T-helper 17 cell (primary cell): Measurements from ENCODE around the gene RBBP5. TPM values are rescaled to one million over a fixed set of nuclear protein-coding genes. Genes with fewer than 3 reads are reported as not detected.

Experiments
- ATAC-seq: fragments of 150-1000 bp; cut with Tn5 transposase; 2 replicates; pipeline ENCODE4 v1.10.0; 2021; ENCODE audit warnings: mild to moderate bottlenecking, moderate library complexity
- DNase-seq, 3 donors: peaks; one replicate each; pipeline versions ENCODE4 v3.0.0 to v3.0.0-alpha.2; 2020 to 2021
- H3K9me3 ChIP-seq: one replicate; pipeline ENCODE4 v1.7.0; 2013; ENCODE audit warnings: low read length, mild to moderate bottlenecking; ENCODE audit not compliant: control insufficient read depth, poor library complexity, severe bottlenecking
- H3K27ac Mint-ChIP-seq: one replicate; pipeline ENCODE4 v1.8.0; 2022; ENCODE audit warnings: mild to moderate bottlenecking, moderate library complexity, mixed read lengths
- H3K27me3 Mint-ChIP-seq: one replicate; pipeline ENCODE4 v1.8.0; 2022; ENCODE audit warnings: mixed read lengths
- H3K36me3 Mint-ChIP-seq: one replicate; pipeline ENCODE4 v1.8.0; 2022; ENCODE audit warnings: low read depth, mixed read lengths
- H3K4me1 Mint-ChIP-seq: one replicate; pipeline ENCODE4 v1.8.0; 2022; ENCODE audit warnings: mild to moderate bottlenecking, mixed read lengths
- H3K4me3 Mint-ChIP-seq: one replicate; pipeline ENCODE4 v1.8.0; 2022; ENCODE audit warnings: mild to moderate bottlenecking, moderate library complexity, mixed read lengths
- total RNA-seq, 4 donors: library from RNA in 2 of 4; stranded (reverse) in 2 of 4; gene quantifications; one replicate each; pipeline ENCODE4 v1.2.3 and lab custom pipeline; 2022 to 2026

The RBBP5 gene
- total RNA-seq, 2 donors from 2014 or later: 13.3 to 15.3 TPM

GRCh38 chr1:205067031-205067430, 54.7 kb downstream of the RBBP5 start:
- Mint-ChIP-seq H3K4me1 (no peaks in the 10 kb centered on the region), H3K4me3 (no peak overlapping the region), H3K27ac (no peak overlapping the region), H3K36me3 (no peaks in the 10 kb centered on the region), H3K27me3 (no peaks in the 10 kb centered on the region)
- H3K9me3 ChIP-seq: no peaks in the 10 kb centered on the region
- DNase-seq: no peak
- ATAC-seq: no peak

DNA sequence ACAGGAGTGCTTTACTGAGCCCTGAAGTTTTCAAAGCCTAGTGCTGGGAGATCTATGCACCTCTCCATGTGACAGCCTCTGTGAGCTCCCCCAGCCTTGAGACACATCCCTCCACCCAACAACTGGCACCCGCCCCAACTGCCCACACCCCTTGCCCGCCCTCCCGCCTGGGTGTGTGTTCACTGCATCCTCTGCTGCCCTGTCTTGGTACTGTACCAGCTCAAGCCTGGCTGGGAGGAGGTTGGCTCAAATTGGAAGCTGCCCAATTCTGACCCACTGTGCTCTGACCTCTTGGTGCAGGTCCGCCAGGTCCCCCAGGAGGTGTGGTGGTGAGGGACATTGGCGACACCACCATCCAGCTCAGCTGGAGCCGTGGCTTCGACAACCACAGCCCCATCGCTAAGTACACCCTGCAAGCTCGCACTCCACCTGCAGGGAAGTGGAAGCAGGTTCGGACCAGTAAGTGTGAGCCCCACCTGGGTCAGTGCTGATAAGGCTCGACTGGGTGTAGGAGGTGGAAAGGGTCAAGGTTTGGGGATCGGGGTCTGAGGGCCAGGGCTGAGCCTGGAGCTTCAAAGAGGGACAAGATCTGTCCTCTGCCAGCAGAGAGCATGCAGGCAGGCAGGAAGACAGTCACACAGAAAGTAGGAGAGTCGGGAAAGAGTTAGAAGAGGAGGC, 55.5 kb downstream of the RBBP5 start:
- Mint-ChIP-seq H3K27ac (no peak overlapping the region), H3K36me3 (no peaks in the 10 kb centered on the region), H3K27me3 (no peaks in the 10 kb centered on the region), H3K4me1 (peaks cover 2% of the 10 kb centered on the region), H3K4me3 (no peak overlapping the region)
- H3K9me3 ChIP-seq: no peaks in the 10 kb centered on the region
- no peak for DNase-seq
- no peak for ATAC-seq

DNA sequence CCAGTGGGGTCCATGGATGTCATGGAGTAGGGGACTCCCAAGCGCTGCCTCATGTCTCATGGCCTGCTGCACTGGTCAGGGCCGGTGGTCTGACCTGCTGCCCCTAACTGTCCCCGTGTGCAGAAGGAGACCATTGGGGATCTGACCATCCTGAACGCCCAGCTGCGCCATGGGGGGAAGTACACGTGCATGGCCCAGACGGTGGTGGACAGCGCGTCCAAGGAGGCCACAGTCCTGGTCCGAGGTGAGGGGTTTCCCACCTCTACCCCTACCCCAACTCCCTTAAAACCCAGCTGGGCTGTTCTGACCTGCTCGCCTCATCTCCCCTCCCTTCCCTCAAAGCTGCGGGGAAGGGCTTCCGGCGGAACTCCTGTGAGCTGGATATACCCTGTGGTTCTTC, 56.1 kb downstream of the RBBP5 start:
- Mint-ChIP-seq H3K27me3 (no peaks in the 10 kb centered on the region), H3K4me3 (no peak overlapping the region), H3K36me3 (no peaks in the 10 kb centered on the region), H3K27ac (no peak overlapping the region), H3K4me1 (peaks cover 2% of the 10 kb centered on the region)
- no peak for ATAC-seq
- H3K9me3 ChIP-seq: no peaks in the 10 kb centered on the region
- no peak for DNase-seq

- no peak for DNase-seq
- no peaks in the 10 kb centered on the region for H3K36me3 Mint-ChIP-seq
- peaks cover 2% of the 10 kb centered on the region for H3K4me1 Mint-ChIP-seq
- H3K27ac Mint-ChIP-seq: no peak overlapping the region
- H3K9me3 ChIP-seq: no peaks in the 10 kb centered on the region
- ATAC-seq: no peak
- H3K4me3 Mint-ChIP-seq: no peak overlapping the region
- no peaks in the 10 kb centered on the region for H3K27me3 Mint-ChIP-seq
Observed at GRCh38 chr1:205064741-205065316, 56.9 kb downstream of the RBBP5 start.

- no peak for DNase-seq
- no peak overlapping the region for H3K27ac Mint-ChIP-seq
- no peaks in the 10 kb centered on the region for H3K36me3 Mint-ChIP-seq
- H3K9me3 ChIP-seq: no peaks in the 10 kb centered on the region
- ATAC-seq: no peak
- peaks cover 2% of the 10 kb centered on the region for H3K4me1 Mint-ChIP-seq
- no peak overlapping the region for H3K4me3 Mint-ChIP-seq
- H3K27me3 Mint-ChIP-seq: no peaks in the 10 kb centered on the region
Observed at GRCh38 chr1:205064301-205064700, 57.5 kb downstream of the RBBP5 start.

- H3K9me3 ChIP-seq: no peaks in the 10 kb centered on the region
- no peak for ATAC-seq
- no peak for DNase-seq
- H3K36me3 Mint-ChIP-seq: no peaks in the 10 kb centered on the region
- H3K4me1 Mint-ChIP-seq: peaks cover 2% of the 10 kb centered on the region
- H3K27ac Mint-ChIP-seq: no peak overlapping the region
- H3K4me3 Mint-ChIP-seq: no peak overlapping the region
- H3K27me3 Mint-ChIP-seq: no peaks in the 10 kb centered on the region
Observed at GRCh38 chr1:205062895-205063294, 58.9 kb downstream of the RBBP5 start.

DNA sequence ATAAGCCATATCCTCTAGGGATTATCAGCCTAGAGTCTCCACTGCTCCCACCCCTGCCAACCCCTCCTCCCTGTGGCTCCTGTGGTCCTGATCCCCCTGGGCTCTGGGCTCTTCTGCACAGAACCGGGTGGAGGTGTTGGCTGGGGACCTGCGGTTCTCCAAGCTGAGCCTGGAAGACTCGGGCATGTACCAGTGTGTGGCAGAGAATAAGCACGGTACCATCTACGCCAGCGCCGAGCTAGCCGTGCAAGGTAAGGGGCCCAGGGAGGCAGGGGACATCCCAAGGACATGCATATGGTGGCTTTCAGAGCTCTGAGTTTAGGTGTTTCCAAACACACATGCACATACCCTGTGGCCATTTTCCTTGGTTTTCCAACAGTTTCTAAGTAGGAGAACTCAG, 59.5 kb downstream of the RBBP5 start:
- Mint-ChIP-seq H3K36me3 (no peaks in the 10 kb centered on the region), H3K27me3 (no peaks in the 10 kb centered on the region), H3K27ac (no peak overlapping the region), H3K4me1 (peaks cover 2% of the 10 kb centered on the region), H3K4me3 (no peak overlapping the region)
- no peak for ATAC-seq
- DNase-seq: no peak
- H3K9me3 ChIP-seq: no peaks in the 10 kb centered on the region

GRCh38 chr1:205061665-205062069, 60.1 kb downstream of the RBBP5 start:
- Mint-ChIP-seq H3K36me3 (no peaks in the 10 kb centered on the region), H3K27me3 (no peaks in the 10 kb centered on the region), H3K4me1 (peaks cover 2% of the 10 kb centered on the region), H3K27ac (no peak overlapping the region), H3K4me3 (no peak overlapping the region)
- ATAC-seq: peak; percentile 80
- no peaks in the 10 kb centered on the region for H3K9me3 ChIP-seq
- peak; percentile 34 to 61 (median 37) for DNase-seq

GRCh38 chr1:205061227-205061626, 60.6 kb downstream of the RBBP5 start:
- Mint-ChIP-seq H3K27me3 (peaks cover under 1% of the 10 kb centered on the region), H3K4me3 (no peak overlapping the region), H3K36me3 (no peaks in the 10 kb centered on the region), H3K4me1 (peaks cover 2% of the 10 kb centered on the region), H3K27ac (no peak overlapping the region)
- no peak for DNase-seq
- ATAC-seq: no peak
- H3K9me3 ChIP-seq: no peaks in the 10 kb centered on the region

DNA sequence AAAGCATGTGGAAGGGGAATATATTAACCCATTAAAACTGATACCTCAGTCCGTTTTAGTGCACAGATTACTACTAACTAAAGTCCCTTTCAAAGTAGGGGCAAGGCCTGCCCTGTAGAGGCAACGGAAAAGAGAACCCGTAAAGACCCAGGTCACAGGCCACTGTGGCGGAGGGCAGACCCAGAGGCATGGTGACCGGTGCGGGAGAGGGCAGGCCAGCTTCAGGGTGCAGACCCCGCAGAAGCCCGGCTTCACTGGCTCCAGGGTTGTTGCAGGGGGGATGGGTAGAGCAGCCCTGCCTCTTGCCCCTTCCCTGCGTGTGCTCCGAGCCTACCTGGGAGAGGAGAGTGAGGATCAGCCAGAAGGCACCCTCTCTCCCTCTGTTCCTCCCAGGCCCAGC, 61.0 kb downstream of the RBBP5 start:
- Mint-ChIP-seq H3K27ac (no peak overlapping the region), H3K36me3 (no peaks in the 10 kb centered on the region), H3K27me3 (peaks cover 5% of the 10 kb centered on the region), H3K4me3 (no peak overlapping the region), H3K4me1 (peaks cover 2% of the 10 kb centered on the region)
- DNase-seq: no peak
- no peak for ATAC-seq
- no peaks in the 10 kb centered on the region for H3K9me3 ChIP-seq

DNA sequence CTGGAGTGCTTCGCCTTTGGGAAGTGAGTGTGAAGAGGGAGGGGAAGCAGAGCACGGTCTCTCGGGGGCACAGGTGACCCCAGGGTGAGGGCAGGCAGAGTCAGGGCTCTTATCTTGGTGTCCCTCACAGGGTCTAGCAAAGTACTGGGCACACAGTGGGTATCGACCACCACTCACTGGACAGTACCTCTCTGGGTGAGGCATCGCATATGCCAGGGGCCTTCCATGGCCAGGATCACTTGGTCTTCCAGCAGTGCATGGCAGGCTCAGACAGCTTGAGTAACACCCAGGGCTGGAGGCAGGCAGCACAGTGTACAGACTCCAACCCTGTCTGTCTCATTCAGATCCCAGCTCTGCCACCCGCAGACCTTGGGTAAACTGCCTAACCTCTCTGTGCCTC, 62.1 kb downstream of the RBBP5 start:
- H3K9me3 ChIP-seq: no peaks in the 10 kb centered on the region
- DNase-seq (no peak), ATAC-seq (no peak)
- peaks cover 16% of the 10 kb centered on the region for H3K27me3 Mint-ChIP-seq
- no peak overlapping the region for H3K27ac Mint-ChIP-seq
- H3K4me1 Mint-ChIP-seq: peaks cover 2% of the 10 kb centered on the region
- H3K36me3 Mint-ChIP-seq: no peaks in the 10 kb centered on the region
- H3K4me3 Mint-ChIP-seq: no peak overlapping the region

DNA sequence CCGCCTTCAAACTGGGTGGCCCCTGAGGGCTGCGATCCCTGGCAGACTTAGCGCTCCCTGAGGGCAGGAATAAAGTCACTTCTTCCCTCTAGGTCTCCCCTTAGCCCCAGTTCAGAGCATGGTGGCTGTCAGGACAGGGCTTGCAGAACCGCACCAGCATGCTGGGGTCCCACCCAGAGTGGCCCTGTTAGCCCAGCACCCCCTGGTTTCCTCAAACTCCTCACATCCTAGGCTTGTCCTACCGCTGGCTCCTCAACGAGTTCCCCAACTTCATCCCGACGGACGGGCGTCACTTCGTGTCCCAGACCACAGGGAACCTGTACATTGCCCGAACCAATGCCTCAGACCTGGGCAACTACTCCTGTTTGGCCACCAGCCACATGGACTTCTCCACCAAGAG, 62.9 kb downstream of the RBBP5 start:
- no peak overlapping the region for H3K27ac Mint-ChIP-seq

DNA sequence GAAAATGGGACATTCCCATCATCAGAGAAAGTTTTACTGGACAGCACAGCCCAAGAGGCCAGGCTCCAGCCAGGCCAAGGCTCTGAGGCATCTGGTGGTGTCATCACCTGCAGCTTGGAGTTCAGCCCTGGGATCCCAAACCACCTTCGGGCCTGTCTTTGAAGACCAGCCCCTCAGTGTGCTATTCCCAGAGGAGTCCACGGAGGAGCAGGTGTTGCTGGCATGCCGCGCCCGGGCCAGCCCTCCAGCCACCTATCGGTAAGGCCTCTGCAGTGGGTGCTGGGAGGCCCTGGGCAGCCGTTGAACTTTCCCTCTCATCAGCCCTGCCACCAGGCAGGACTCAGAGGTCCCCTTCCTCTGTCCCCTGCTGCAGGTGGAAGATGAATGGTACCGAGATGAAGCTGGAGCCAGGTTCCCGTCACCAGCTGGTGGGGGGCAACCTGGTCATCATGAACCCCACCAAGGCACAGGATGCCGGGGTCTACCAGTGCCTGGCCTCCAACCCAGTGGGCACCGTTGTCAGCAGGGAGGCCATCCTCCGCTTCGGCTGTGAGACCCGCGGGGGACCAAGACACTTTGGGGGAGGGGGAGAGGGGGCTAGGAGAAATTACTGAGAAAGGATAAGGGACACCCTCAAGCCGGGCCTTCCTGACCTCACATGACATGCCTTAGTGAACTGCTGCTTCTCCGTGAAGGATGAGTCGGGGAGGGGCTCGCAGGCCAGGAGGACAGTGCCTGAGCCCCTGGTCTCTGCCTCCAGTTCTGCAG, 63.8 kb downstream of the RBBP5 start:
- H3K4me1 Mint-ChIP-seq: peaks cover 2% of the 10 kb centered on the region
- no peaks in the 10 kb centered on the region for H3K9me3 ChIP-seq
- peaks cover 30% of the 10 kb centered on the region for H3K27me3 Mint-ChIP-seq
- no peaks in the 10 kb centered on the region for H3K36me3 Mint-ChIP-seq
- H3K4me3 Mint-ChIP-seq: no peak overlapping the region
- no peak for DNase-seq
- no peak overlapping the region for H3K27ac Mint-ChIP-seq
- no peak for ATAC-seq

More for the DNA sequence above, 62.9 kb downstream of the RBBP5 start:
- Mint-ChIP-seq H3K36me3 (no peaks in the 10 kb centered on the region), H3K4me3 (no peak overlapping the region), H3K4me1 (peaks cover 2% of the 10 kb centered on the region), H3K27me3 (peaks cover 21% of the 10 kb centered on the region)
- no peak for DNase-seq
- H3K9me3 ChIP-seq: no peaks in the 10 kb centered on the region
- no peak for ATAC-seq
